Measurements from ENCODE around the gene MYLK. TPM values are rescaled to one million over a fixed set of nuclear protein-coding genes. Genes with fewer than 3 reads are reported as not detected.

MYLK gene
- total and polyA plus RNA-seq, 2 of the 4 experiments (the other 2 are of a cell fraction): 299 to 484 TPM

- in situ Hi-C loops (cut with MboI; ENCODE audit: low sequenced_read_pairs) (no loop called here), intact Hi-C loops (cut with micrococcal nuclease) (no loop called here), dilution Hi-C loops (cut with HindIII; ENCODE audit: low sequenced_read_pairs, unreplicated experiment) (no loop called here)
- H3K4me2 ChIP-seq (ENCODE audit: low read depth, low read length): peak overlapping the region; percentile 13
- peak overlapping the region; percentile 36 for H4K5ac ChIP-seq (ENCODE audit: low read depth, low read length)
- H3K79me1 ChIP-seq (ENCODE audit: low read depth in 1 of 2, low read length in 2 of 2): peaks cover 38 to 63% of the 10 kb centered on the region in 2 experiments
- ChIA-PET POLR2A (ENCODE audit: unreplicated experiment) (interaction anchor here (0.7 to 1.2 kb wide), 2 partner anchors 16 to 32 kb away, joined by 3 read pairs; no protein-coding TSS in a partner anchor), CTCF (interaction anchor here (0.5 to 0.7 kb wide), 2 partner anchors 36 to 142 kb away, joined by 3 to 4 read pairs; no protein-coding TSS in a partner anchor)
- peak overlapping the region; percentile 76 for H3K4ac ChIP-seq (ENCODE audit: low read depth, low read length)
- peak overlapping the region; percentile 52 for H2AFZ ChIP-seq (replicated peaks; ENCODE audit: low read length, poor library complexity)
- no TSS peak for BruUV-seq (replicated peaks)
- peak overlapping the region; percentile 21; the same call in 1 of the 3 replicates for H2BK15ac ChIP-seq (ENCODE audit: low read depth, low read length)
- H2BK120ac ChIP-seq (ENCODE audit: low read depth, low read length): peak overlapping the region; percentile 87
- peak overlapping the region; percentile 68 for H2AK5ac ChIP-seq (ENCODE audit: low read depth, low read length)
- H3K9me1 ChIP-seq (ENCODE audit: insufficient read depth, low read length): peaks cover 35% of the 10 kb centered on the region
- H3K27me3 ChIP-seq (ENCODE audit: control insufficient read depth, insufficient read depth, low read length): no peaks in the 10 kb centered on the region
- peak; percentile 73 for ATAC-seq (ENCODE audit: low read depth)
- peak overlapping the region; percentile 7; the same call in 1 of the 2 replicates for H3K9ac ChIP-seq (ENCODE audit: low read depth, low read length)
- no peaks in the 10 kb centered on the region for H4K20me1 ChIP-seq (ENCODE audit: insufficient read depth, low read length)
- no peaks in the 10 kb centered on the region for H3K9me3 ChIP-seq (ENCODE audit: control insufficient read depth, insufficient read depth, low read length)
- H3K27ac ChIP-seq (ENCODE audit: insufficient read depth, low read length): peak overlapping the region; percentile 80
- H2BK5ac ChIP-seq (ENCODE audit: low read depth, low read length, poor library complexity, severe bottlenecking): peak overlapping the region; percentile 64
- peak overlapping the region; percentile 95 for H2BK20ac ChIP-seq (ENCODE audit: low read depth, low read length)
- peak overlapping the region; percentile 48 for H3K18ac ChIP-seq (ENCODE audit: low read depth, low read length)
- H2AK9ac ChIP-seq (replicated peaks; ENCODE audit: low read depth, low read length, poor library complexity): peak overlapping the region; percentile 43
- peak overlapping the region; percentile 7 for H3K56ac ChIP-seq (ENCODE audit: extremely low read depth, insufficient read depth, low read length)
- peak overlapping the region; percentile 77 for H3K23ac ChIP-seq (ENCODE audit: low read depth, low read length)
- peak overlapping the region; percentile 6 to 45; a peak in 3 of 4 replicates for H4K8ac ChIP-seq (ENCODE audit: low read depth in 2 of 2, low read length in 2 of 2)
- H4K91ac ChIP-seq (ENCODE audit: insufficient read depth, low read depth, low read length): peak overlapping the region; percentile 92
- H3K4me3 ChIP-seq (ENCODE audit: insufficient read depth, low read depth, low read length): no peak overlapping the region
- DNase-seq: peak; percentile 66
- WGBS, 2 experiments (ENCODE audit: extremely low coverage in 2 of 2, insufficient read length in 1 of 2): 17% methylated on average over 1 of the region's 7 CpGs; no CpG with 5 or more reads in 1 of the 2 experiments
- H3K36me3 ChIP-seq (ENCODE audit: control insufficient read depth, insufficient read depth, low read length): peaks cover 27% of the 10 kb centered on the region
- peaks cover 17% of the 10 kb centered on the region for H3K4me1 ChIP-seq (ENCODE audit: control insufficient read depth, insufficient read depth, low read length)
- peak overlapping the region; percentile 56 for H3K14ac ChIP-seq (replicated peaks; ENCODE audit: low read depth, low read length)
- TF ChIP-seq RAD21 (IDR thresholded peaks at IDR 0.05; ENCODE audit: low read length) (no peak), USF2 (IDR thresholded peaks at IDR 0.05; ENCODE audit: low read depth, low read length) (no peak), SMC3 (IDR thresholded peaks at IDR 0.05; ENCODE audit: low read depth, low read length) (no peak), ELK1 (IDR thresholded peaks at IDR 0.05; ENCODE audit: borderline replicate concordance, low read depth, low read length) (no peak), MAZ (IDR thresholded peaks at IDR 0.05; ENCODE audit: borderline replicate concordance, low read depth, low read length) (no peak), CHD1 (IDR thresholded peaks at IDR 0.05; ENCODE audit: low read depth, low read length) (no peak), RCOR1 (IDR thresholded peaks at IDR 0.05; ENCODE audit: insufficient replicate concordance, low read length) (no peak), CEBPB (IDR thresholded peaks at IDR 0.05; ENCODE audit: low read depth, low read length) (no peak), MXI1 (IDR thresholded peaks at IDR 0.05; ENCODE audit: borderline replicate concordance, low read depth, low read length) (no peak), MAFK (IDR thresholded peaks at IDR 0.05; ENCODE audit: low read depth, low read length) (no peak), FOS (IDR thresholded peaks at IDR 0.05; ENCODE audit: low read depth, low read length) (no peak), BHLHE40 (IDR thresholded peaks at IDR 0.05; ENCODE audit: low read depth, low read length) (no peak), RFX5 (IDR thresholded peaks at IDR 0.05; ENCODE audit: low read depth, low read length) (no peak)
- TF ChIP-seq, protein P1, sequence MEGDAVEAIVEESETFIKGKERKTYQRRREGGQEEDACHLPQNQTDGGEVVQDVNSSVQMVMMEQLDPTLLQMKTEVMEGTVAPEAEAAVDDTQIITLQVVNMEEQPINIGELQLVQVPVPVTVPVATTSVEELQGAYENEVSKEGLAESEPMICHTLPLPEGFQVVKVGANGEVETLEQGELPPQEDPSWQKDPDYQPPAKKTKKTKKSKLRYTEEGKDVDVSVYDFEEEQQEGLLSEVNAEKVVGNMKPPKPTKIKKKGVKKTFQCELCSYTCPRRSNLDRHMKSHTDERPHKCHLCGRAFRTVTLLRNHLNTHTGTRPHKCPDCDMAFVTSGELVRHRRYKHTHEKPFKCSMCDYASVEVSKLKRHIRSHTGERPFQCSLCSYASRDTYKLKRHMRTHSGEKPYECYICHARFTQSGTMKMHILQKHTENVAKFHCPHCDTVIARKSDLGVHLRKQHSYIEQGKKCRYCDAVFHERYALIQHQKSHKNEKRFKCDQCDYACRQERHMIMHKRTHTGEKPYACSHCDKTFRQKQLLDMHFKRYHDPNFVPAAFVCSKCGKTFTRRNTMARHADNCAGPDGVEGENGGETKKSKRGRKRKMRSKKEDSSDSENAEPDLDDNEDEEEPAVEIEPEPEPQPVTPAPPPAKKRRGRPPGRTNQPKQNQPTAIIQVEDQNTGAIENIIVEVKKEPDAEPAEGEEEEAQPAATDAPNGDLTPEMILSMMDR (conservative IDR thresholded peaks at IDR 0.05; ENCODE audit: low read depth, low read length): no peak
Observed at GRCh38 chr3:123773681-123774431, 110.3 kb downstream of the MYLK start.

All from IMR-90 (cell line).